ENCODE measurements around the gene MCM5. TPM values are rescaled to one million over a fixed set of nuclear protein-coding genes. Genes with fewer than 3 reads are reported as not detected.
"Not testable (repeated sequence)": the region's sequence is repeated elsewhere in the genome, so short reads cannot be mapped to it uniquely, and the experiment has no call there.

Gene MCM5
- total RNA-seq, 1 experiment from 2014 or later = 112 TPM

GRCh38 chr22:35459423-35459894 lies 59.5 kb downstream of the MCM5 start:
- no peaks in the 10 kb centered on the region for H4K20me1 ChIP-seq (ENCODE audit: low read length)
- H3K4me1 ChIP-seq (ENCODE audit: insufficient read depth, low read length) = no peaks in the 10 kb centered on the region
- no peak overlapping the region for H3K9ac ChIP-seq (ENCODE audit: low read length)
- no peaks in the 10 kb centered on the region for H3K27me3 ChIP-seq (ENCODE audit: low read length)
- POLR2A ChIA-PET (ENCODE audit: unreplicated experiment) = no interaction called here
- no peaks in the 10 kb centered on the region for H3F3A ChIP-seq (ENCODE audit: low read length, unreplicated experiment)
- H3K9me3 ChIP-seq (ENCODE audit: low read length) = no peaks in the 10 kb centered on the region
- no peak overlapping the region for H3K4me2 ChIP-seq (ENCODE audit: low read length)
- H3K9me2 ChIP-seq (replicated peaks; ENCODE audit: low read length) = no peaks in the 10 kb centered on the region
- intact Hi-C loops (cut with micrococcal nuclease) = no loop called here
- CTCF ChIA-PET = no interaction called here
- DNase-seq (no peak), ATAC-seq (no peak)
- H2AFZ ChIP-seq (ENCODE audit: low read length) = no peak overlapping the region
- TF ChIP-seq EZH2phosphoT487 (IDR thresholded peaks at IDR 0.05; ENCODE audit: borderline replicate concordance, low read length) (no peak), CTCF (conservative IDR thresholded peaks at IDR 0.05; ENCODE audit: low read depth, low read length) (no peak), EZH2 (IDR thresholded peaks at IDR 0.05; ENCODE audit: low read length, unreplicated experiment) (no peak)
- no peaks in the 10 kb centered on the region for H3K79me2 ChIP-seq (ENCODE audit: low read length)
- BruUV-seq (replicated peaks) = no TSS peak
- H3K4me3 ChIP-seq (ENCODE audit: low read length) = no peak overlapping the region
- H3K27ac ChIP-seq (ENCODE audit: low read length) = no peak overlapping the region
- no peaks in the 10 kb centered on the region for H3K36me3 ChIP-seq (ENCODE audit: low read depth, low read length)

GRCh38 chr22:35459976-35460375 lies 60.0 kb downstream of the MCM5 start:
- CTCF ChIA-PET; H3K9me2 ChIP-seq (replicated peaks; ENCODE audit: low read length); H3K4me1 ChIP-seq (ENCODE audit: insufficient read depth, low read length); H3K27me3 ChIP-seq (ENCODE audit: low read length); H3K4me3 ChIP-seq (ENCODE audit: low read length); H3F3A ChIP-seq (ENCODE audit: low read length, unreplicated experiment); BruUV-seq (replicated peaks); H3K9ac ChIP-seq (ENCODE audit: low read length); H3K79me2 ChIP-seq (ENCODE audit: low read length); H3K27ac ChIP-seq (ENCODE audit: low read length); ATAC-seq; POLR2A ChIA-PET (ENCODE audit: unreplicated experiment); H3K9me3 ChIP-seq (ENCODE audit: low read length); H3K4me2 ChIP-seq (ENCODE audit: low read length); H2AFZ ChIP-seq (ENCODE audit: low read length); H3K36me3 ChIP-seq (ENCODE audit: low read depth, low read length); DNase-seq; H4K20me1 ChIP-seq (ENCODE audit: low read length); intact Hi-C loops (cut with micrococcal nuclease): not testable (repeated sequence)

GRCh38 chr22:35460688-35461087 lies 60.7 kb downstream of the MCM5 start:
- Histone ChIP-seq H3K36me3 (ENCODE audit: low read depth, low read length) (no peaks in the 10 kb centered on the region), H3K9me3 (ENCODE audit: low read length) (no peaks in the 10 kb centered on the region), H3K9me2 (replicated peaks; ENCODE audit: low read length) (no peaks in the 10 kb centered on the region), H3K4me1 (ENCODE audit: insufficient read depth, low read length) (no peaks in the 10 kb centered on the region), H3K27ac (ENCODE audit: low read length) (no peak overlapping the region), H3K27me3 (ENCODE audit: low read length) (no peaks in the 10 kb centered on the region), H3K9ac (ENCODE audit: low read length) (no peak overlapping the region), H4K20me1 (ENCODE audit: low read length) (no peaks in the 10 kb centered on the region), H3F3A (ENCODE audit: low read length, unreplicated experiment) (no peaks in the 10 kb centered on the region), H3K79me2 (ENCODE audit: low read length) (no peaks in the 10 kb centered on the region), H3K4me3 (ENCODE audit: low read length) (no peak overlapping the region), H3K4me2 (ENCODE audit: low read length) (no peak overlapping the region), H2AFZ (ENCODE audit: low read length) (no peak overlapping the region)
- DNase-seq (no peak), ATAC-seq (no peak)
- ChIA-PET POLR2A (ENCODE audit: unreplicated experiment) (no interaction called here), CTCF (no interaction called here)
- intact Hi-C loops (cut with micrococcal nuclease) = no loop called here
- no TSS peak for BruUV-seq (replicated peaks)
- TF ChIP-seq CTCF (conservative IDR thresholded peaks at IDR 0.05; ENCODE audit: low read depth, low read length) (no peak), EZH2phosphoT487 (IDR thresholded peaks at IDR 0.05; ENCODE audit: borderline replicate concordance, low read length) (no peak), EZH2 (IDR thresholded peaks at IDR 0.05; ENCODE audit: low read length, unreplicated experiment) (no peak)

Data from PC-3 (cell line).